Activated CD4-positive, alpha-beta T cell treated with anti-CD3 and anti-CD28 coated beads, Interleukin-10, Interleukin-2, amounts not matched to agents 100 ng/mL and 50 ng/mL, durations not matched to agents 16 hours and 8 hours (primary cell): ENCODE results near the gene SMDT1.
"Not testable (repeated sequence)": the region's sequence is repeated elsewhere in the genome, so short reads cannot be mapped to it uniquely, and the experiment has no call there.

ENCODE experiments used
- DNase-seq: peaks from one replicate; pipeline ENCODE4 v3.0.0-alpha.2; 2020

Gene SMDT1

GRCh38 chr22:42115420-42115830, 35.9 kb downstream of the SMDT1 start:
- not testable (repeated sequence) for DNase-seq

GRCh38 chr22:42116848-42117424, 37.4 kb downstream of the SMDT1 start:
- peak; percentile 16 for DNase-seq

GRCh38 chr22:42120231-42121021, 40.9 kb downstream of the SMDT1 start:
- DNase-seq = peak; percentile 72

- DNase-seq = not testable (repeated sequence)
Observed at GRCh38 chr22:42123529-42123928, 44.0 kb downstream of the SMDT1 start.

GRCh38 chr22:42127606-42128005, 48.1 kb downstream of the SMDT1 start:
- no peak for DNase-seq

GRCh38 chr22:42128007-42128406, 48.5 kb downstream of the SMDT1 start:
- DNase-seq = not testable (repeated sequence)

GRCh38 chr22:42128776-42129694, 49.5 kb downstream of the SMDT1 start:
- not testable (repeated sequence) for DNase-seq

- DNase-seq = not testable (repeated sequence)
Observed at GRCh38 chr22:42130182-42130581, 50.7 kb downstream of the SMDT1 start.

GRCh38 chr22:42130639-42131431, 51.3 kb downstream of the SMDT1 start, which contains the start of gene CYP2D6:
Gene CYP2D6, minus strand, starts transcription at chr22:42130810. Its CDS starts 19 bp downstream, at chr22:42130791.
- DNase-seq = not testable (repeated sequence)

- no peak for DNase-seq
Observed at GRCh38 chr22:42131562-42131961, 52.1 kb downstream of the SMDT1 start.

GRCh38 chr22:42132457-42132856, 53.0 kb downstream of the SMDT1 start:
- DNase-seq = no peak
